ENCODE results near the gene IL18.
"Not testable (repeated sequence)": the region's sequence is repeated elsewhere in the genome, so short reads cannot be mapped to it uniquely, and the experiment has no call there.

The IL18 gene

DNA sequence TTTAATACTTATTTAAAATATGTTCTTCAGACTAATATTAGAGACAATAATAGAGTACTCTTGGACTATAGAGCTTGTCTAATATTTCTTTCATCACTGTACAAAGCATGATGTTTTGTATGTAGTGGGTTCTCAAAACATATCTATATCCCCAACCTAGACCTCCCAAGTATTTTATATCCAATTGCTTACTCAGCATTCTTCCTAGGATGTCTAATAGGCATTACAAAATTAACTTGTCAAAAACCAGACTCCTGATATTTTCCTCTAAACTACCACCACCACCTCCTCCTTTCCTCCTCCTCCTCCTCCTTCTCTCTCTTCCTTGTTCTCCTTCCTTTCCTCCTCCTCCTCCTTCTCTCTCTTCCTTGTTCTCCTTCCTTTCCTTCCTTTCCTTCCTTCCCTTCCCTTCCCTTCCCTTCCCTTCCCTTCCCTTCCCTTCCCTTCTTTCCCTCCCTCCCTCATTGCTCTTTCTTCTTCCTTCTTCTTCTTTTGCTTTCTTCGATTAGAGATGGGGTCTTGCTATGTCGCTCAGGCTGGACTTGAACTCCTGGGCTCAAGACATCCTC, 32.7 kb upstream of the IL18 start:
- H3K4me3 ChIP-seq (ENCODE audit: low read depth, low read length): no peak overlapping the region
- TF ChIP-seq, protein P1, sequence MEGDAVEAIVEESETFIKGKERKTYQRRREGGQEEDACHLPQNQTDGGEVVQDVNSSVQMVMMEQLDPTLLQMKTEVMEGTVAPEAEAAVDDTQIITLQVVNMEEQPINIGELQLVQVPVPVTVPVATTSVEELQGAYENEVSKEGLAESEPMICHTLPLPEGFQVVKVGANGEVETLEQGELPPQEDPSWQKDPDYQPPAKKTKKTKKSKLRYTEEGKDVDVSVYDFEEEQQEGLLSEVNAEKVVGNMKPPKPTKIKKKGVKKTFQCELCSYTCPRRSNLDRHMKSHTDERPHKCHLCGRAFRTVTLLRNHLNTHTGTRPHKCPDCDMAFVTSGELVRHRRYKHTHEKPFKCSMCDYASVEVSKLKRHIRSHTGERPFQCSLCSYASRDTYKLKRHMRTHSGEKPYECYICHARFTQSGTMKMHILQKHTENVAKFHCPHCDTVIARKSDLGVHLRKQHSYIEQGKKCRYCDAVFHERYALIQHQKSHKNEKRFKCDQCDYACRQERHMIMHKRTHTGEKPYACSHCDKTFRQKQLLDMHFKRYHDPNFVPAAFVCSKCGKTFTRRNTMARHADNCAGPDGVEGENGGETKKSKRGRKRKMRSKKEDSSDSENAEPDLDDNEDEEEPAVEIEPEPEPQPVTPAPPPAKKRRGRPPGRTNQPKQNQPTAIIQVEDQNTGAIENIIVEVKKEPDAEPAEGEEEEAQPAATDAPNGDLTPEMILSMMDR (IDR thresholded peaks at IDR 0.05; ENCODE audit: insufficient read depth, low read depth, low read length, missing control alignments): no peak
- DNase-seq (ENCODE audit: low read depth): no peak

DNA sequence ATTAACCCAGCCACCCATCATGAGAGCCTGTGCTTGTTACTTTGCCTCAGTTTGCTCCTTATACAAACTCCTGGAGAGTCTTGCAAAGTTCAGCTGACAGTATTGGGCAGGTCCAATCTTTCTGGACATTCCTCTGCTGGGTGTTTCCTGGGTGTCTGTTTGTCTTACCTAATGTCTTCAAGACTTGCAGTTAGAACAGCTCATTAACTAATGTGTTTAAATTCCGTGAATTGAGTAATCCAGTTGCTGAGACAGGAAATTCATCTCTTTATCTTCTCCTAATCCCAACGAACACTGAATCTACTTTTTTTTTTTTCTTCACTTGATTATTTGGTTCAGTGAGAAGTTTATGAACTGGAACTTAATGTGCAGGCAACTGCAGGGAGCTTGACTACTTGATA, 32.1 kb upstream of the IL18 start:
- TF ChIP-seq, protein P1 (IDR thresholded peaks at IDR 0.05; ENCODE audit: insufficient read depth, low read depth, low read length, missing control alignments): no peak
- DNase-seq (ENCODE audit: low read depth): no peak
- no peak overlapping the region for H3K4me3 ChIP-seq (ENCODE audit: low read depth, low read length)

DNA sequence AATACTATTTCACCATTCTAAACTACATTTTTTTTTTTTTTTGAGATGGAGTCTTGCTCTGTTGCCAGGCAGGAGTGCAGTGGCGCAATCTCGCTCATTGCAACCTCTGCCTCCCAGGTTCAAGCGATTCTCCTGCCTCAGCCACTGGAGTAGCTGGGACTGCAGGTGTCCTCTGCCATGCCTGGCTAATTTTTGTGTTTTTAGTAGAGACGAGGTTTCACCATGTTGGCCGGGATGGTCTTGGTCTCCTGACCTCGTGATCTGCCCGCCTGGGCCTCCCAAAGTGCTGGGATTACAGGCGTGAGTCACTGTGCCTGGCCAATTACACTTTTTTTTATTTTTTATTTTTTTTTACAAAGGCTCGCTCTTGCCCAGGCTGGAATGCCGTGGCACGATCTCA, 31.2 kb upstream of the IL18 start:
- not testable (repeated sequence) for DNase-seq (ENCODE audit: low read depth); H3K4me3 ChIP-seq (ENCODE audit: low read depth, low read length)

DNA sequence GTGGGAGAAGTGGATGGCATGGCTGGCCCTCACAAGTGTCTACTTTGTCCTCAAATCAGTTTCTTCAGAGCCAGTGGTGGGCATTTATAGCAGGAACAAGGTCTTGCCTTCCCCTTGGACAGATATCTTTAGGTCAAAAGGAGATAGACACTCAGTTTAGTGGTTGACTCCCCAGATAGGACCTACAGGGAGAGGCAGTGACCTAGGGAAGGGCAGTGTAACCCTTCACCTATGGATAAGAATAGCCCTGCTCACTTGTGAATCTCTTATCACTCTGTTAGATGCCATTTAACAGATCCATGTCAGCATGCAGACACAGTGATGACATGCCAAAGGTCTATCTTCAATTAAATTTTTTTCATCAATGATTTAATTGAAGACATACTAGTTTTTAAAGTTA, 22.4 kb upstream of the IL18 start:
- H3K4me3 ChIP-seq (ENCODE audit: low read depth, low read length): no peak overlapping the region
- TF ChIP-seq, protein P1 (IDR thresholded peaks at IDR 0.05; ENCODE audit: insufficient read depth, low read depth, low read length, missing control alignments): no peak
- no peak for DNase-seq (ENCODE audit: low read depth)

DNA sequence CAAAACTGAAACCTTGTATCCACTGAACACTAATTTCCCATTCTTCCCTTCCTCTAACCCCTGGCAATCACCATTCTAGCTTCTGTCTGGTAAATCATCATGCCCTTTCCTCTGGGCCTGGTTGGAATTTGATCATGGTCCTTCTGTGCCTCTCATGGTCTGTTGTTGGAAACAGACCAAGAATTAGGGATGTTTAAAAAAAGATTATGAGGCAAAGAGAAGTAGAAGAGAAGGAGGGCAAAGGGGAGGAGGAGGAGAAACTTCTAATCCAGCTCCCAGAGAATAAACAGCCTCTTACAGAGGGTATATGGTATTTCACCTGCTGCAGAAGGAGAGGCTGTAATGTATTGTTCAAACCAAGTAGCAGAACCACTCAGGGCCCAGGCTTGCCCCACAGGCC, 22.0 kb upstream of the IL18 start:
- TF ChIP-seq, protein P1 (IDR thresholded peaks at IDR 0.05; ENCODE audit: insufficient read depth, low read depth, low read length, missing control alignments): no peak
- no peak for DNase-seq (ENCODE audit: low read depth)

DNA sequence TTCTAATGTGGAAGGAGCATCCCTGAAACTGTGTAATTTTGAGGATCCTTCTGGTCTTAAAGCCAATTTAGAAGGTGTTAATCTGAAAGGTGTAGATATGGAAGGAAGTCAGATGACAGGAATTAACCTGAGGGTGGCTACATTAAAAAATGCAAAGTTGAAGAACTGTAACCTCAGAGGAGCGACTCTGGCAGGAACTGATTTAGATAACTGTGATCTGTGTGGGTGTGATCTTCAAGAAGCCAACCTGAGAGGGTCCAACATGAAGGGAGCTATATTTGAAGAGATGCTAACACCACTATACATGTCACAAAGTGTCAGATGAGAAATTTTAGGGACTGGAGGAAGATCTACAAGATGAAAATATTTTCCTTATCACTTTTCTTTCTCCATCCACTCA, 19.0 kb upstream of the IL18 start:
- TF ChIP-seq, protein P1 (IDR thresholded peaks at IDR 0.05; ENCODE audit: insufficient read depth, low read depth, low read length, missing control alignments): no peak

More for the DNA sequence above, 22.0 kb upstream of the IL18 start:
- no peak overlapping the region for H3K4me3 ChIP-seq (ENCODE audit: low read depth, low read length)

DNA sequence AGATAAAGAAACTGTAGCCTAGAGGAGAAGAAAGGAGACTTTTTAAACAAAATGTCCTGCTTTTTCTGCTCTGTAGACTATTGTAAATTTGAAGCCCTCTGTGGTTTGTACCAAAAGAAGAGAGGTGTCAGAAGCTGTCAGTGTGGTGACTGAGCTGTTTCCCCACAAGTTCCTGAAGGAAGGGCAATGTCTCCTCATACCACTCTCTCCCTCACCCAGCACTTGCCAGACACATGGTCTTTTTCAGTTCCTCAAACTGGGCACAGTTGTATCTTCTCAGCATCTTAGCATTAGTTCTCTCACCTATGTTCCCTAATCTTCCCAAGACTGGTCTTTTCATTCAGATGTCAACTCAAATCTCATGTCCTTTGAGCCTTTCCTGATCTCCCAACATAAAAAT, 15.7 kb upstream of the IL18 start:
- H3K4me3 ChIP-seq (ENCODE audit: low read depth, low read length): no peak overlapping the region
- peak; percentile 56 for DNase-seq (ENCODE audit: low read depth)
- TF ChIP-seq, protein P1 (IDR thresholded peaks at IDR 0.05; ENCODE audit: insufficient read depth, low read depth, low read length, missing control alignments): no peak

More for the DNA sequence above, 19.0 kb upstream of the IL18 start:
- no peak overlapping the region for H3K4me3 ChIP-seq (ENCODE audit: low read depth, low read length)
- no peak for DNase-seq (ENCODE audit: low read depth)

All from GM12865 (cell line).